ENCODE measurements around the gene SSB. TPM values are rescaled to one million over a fixed set of nuclear protein-coding genes. Genes with fewer than 3 reads are reported as not detected.
"Not testable (repeated sequence)": the region's sequence is repeated elsewhere in the genome, so short reads cannot be mapped to it uniquely, and the experiment has no call there.

The SSB gene
- total and polyA plus RNA-seq, 3 donors from 2014 or later = 18.0 to 67.2 (median 56.5) TPM

- intact Hi-C loops (cut with DNase I; ENCODE audit: low total_unique reads) = no loop called here
- Histone ChIP-seq H3K27me3 (no peaks in the 10 kb centered on the region), H3K36me3 (ENCODE audit: low read depth, missing control alignments) (no peaks in the 10 kb centered on the region), H3K27ac (peak overlapping the region in 1 of 2 donors; percentile 16), H3K4me3 (no peak overlapping the region), H3K4me1 (no peaks in the 10 kb centered on the region), H3K9me3 (no peaks in the 10 kb centered on the region)
- no peak for DNase-seq
- no peak for TF ChIP-seq POLR2A (IDR thresholded peaks at IDR 0.05)
- TF ChIP-seq CTCF (IDR thresholded peaks at IDR 0.05) = no peak
- WGBS, 2 donors = 39 to 44% methylated on average over 4 of the region's 4 CpGs
Observed at GRCh38 chr2:169808221-169808620, 9.6 kb downstream of the SSB start.

DNA sequence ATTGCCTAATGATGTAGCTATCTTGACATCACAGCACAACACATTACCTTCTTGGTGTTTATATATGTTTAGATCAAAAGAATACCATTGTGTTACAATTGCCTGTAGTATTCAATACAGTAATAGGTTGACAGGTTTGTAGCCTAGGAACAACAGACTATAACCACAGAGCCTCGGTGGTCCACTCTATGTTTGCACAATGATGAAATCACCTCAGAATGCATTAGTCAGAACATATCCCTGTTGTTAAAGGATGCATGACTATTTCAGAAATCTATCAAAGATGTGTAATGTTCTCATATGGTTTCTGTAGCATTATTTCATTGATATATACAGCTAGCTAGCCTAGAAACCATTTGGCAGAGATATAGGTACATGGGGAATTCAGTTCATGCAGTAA lies 17.2 kb downstream of the SSB start:
- Histone ChIP-seq H3K36me3 (ENCODE audit: low read depth, missing control alignments) (no peaks in the 10 kb centered on the region), H3K27ac (no peak overlapping the region), H3K4me1 (no peaks in the 10 kb centered on the region), H3K9me3 (no peaks in the 10 kb centered on the region), H3K4me3 (no peak overlapping the region), H3K27me3 (no peaks in the 10 kb centered on the region)
- TF ChIP-seq POLR2A (IDR thresholded peaks at IDR 0.05) = no peak
- no peak for TF ChIP-seq CTCF (IDR thresholded peaks at IDR 0.05)
- DNase-seq = no peak
- 75 to 78% methylated on average over 1 of the region's 1 CpG for WGBS, 2 donors
- intact Hi-C loops (cut with DNase I; ENCODE audit: low total_unique reads) = no loop called here

DNA sequence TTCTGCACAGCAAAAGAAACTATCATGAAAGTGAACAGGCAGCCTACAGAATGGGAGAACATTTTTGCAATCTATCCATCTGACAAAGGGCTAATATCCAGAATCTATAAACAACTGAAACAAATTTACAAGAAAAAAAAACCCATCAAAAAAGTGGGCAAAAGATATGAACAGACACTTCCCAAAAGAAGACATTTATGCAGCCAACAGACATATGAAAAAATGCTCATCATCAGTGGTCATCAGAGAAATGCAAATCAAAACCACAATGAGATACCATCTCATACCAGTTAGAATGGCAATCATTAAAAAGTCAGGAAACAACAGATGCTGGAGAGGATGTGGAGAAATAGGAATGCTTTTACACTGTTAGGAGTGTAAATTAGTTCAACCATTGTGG lies 18.3 kb downstream of the SSB start:
- H3K4me3 ChIP-seq; DNase-seq; H3K27me3 ChIP-seq; H3K27ac ChIP-seq; intact Hi-C loops (cut with DNase I; ENCODE audit: low total_unique reads); H3K9me3 ChIP-seq; H3K4me1 ChIP-seq; H3K36me3 ChIP-seq (ENCODE audit: low read depth, missing control alignments): not testable (repeated sequence)

DNA sequence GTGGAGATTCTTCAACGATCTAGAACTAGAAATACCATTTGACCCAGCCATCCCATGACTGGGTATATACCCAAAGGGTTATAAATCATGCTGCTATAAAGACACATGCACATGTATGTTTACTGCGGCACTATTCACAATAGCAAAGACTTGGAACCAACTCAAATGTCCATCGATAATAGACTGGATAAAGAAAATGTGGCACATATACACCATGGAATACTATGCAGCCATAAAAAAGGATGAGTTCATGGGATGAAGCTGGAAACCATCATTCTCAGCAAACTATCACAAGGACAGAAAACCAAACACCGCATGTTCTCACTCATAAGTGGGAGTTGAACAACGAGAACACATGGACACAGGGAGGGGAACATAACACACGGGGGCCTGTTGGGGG lies 18.7 kb downstream of the SSB start:
- DNase-seq; H3K9me3 ChIP-seq; intact Hi-C loops (cut with DNase I; ENCODE audit: low total_unique reads); H3K27me3 ChIP-seq; H3K4me3 ChIP-seq; H3K4me1 ChIP-seq; H3K36me3 ChIP-seq (ENCODE audit: low read depth, missing control alignments); H3K27ac ChIP-seq: not testable (repeated sequence)
- 92 to 96% methylated on average over 6 of the region's 6 CpGs for WGBS, 2 donors

DNA sequence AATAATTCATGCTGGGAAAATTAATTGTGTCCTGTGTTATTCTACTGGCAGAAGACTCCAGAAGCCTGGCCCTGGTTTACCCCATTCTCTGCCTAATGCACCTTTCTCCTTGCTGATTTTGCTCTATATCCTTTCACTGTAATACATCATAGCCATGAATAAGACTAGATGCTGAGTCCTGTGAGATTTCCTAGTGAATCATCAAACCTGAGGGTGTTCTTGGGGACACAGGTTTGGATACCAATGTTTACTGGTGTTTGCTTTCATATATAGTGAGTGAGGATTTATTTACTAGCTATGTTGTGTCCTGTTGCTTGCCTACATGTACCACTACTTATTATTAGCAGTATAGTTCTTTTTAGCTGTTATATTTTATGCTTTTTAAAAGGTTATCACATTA lies 19.6 kb downstream of the SSB start:
- H3K4me1 ChIP-seq = no peaks in the 10 kb centered on the region
- TF ChIP-seq CTCF (IDR thresholded peaks at IDR 0.05) = no peak
- no peak for TF ChIP-seq POLR2A (IDR thresholded peaks at IDR 0.05)
- no peaks in the 10 kb centered on the region for H3K36me3 ChIP-seq (ENCODE audit: low read depth, missing control alignments)
- intact Hi-C loops (cut with DNase I; ENCODE audit: low total_unique reads) = no loop called here
- no peak for DNase-seq
- H3K27ac ChIP-seq = no peak overlapping the region
- no peaks in the 10 kb centered on the region for H3K27me3 ChIP-seq
- H3K9me3 ChIP-seq = no peaks in the 10 kb centered on the region
- no peak overlapping the region for H3K4me3 ChIP-seq

DNA sequence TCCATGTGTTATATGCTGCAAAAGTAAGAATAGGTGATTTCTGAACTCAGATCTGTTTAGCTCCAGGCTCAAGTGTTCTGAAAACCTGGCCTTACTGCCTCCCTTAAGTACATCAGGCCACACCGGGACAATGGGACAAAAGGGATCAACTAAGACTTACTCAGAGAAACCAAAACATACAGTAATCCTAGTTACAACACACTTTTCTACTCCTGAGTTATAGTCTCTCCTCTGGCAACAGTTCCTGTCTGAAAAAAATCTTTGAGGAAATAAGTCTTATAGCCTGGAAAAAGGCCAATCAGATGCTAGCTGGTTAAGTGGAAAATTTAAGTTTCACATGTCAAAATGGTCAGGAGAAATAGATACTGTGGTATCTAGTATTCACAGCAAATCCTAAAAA lies 20.4 kb downstream of the SSB start:
- Histone ChIP-seq H3K4me3 (no peak overlapping the region), H3K27me3 (no peaks in the 10 kb centered on the region), H3K4me1 (peaks cover 8% of the 10 kb centered on the region), H3K36me3 (ENCODE audit: low read depth, missing control alignments) (no peaks in the 10 kb centered on the region), H3K27ac (no peak overlapping the region), H3K9me3 (no peaks in the 10 kb centered on the region)
- no peak for DNase-seq
- intact Hi-C loops (cut with DNase I; ENCODE audit: low total_unique reads) = no loop called here
- WGBS, 2 donors = 80 to 100% methylated on average over 1 of the region's 1 CpG
- TF ChIP-seq CTCF (IDR thresholded peaks at IDR 0.05) = no peak
- TF ChIP-seq POLR2A (IDR thresholded peaks at IDR 0.05) = no peak

GRCh38 chr2:169820101-169820500 lies 21.4 kb downstream of the SSB start:
- H3K36me3 ChIP-seq (ENCODE audit: low read depth, missing control alignments); H3K27me3 ChIP-seq; H3K4me3 ChIP-seq; H3K27ac ChIP-seq; H3K9me3 ChIP-seq; DNase-seq: not testable (repeated sequence)
- WGBS, 2 donors = 83 to 93% methylated on average over 7 of the region's 7 CpGs
- peaks cover 11% of the 10 kb centered on the region for H3K4me1 ChIP-seq
- intact Hi-C loops (cut with DNase I; ENCODE audit: low total_unique reads) = loop anchor here (10.0 kb wide), 1 partner anchor 105 kb away; no protein-coding TSS in a partner anchor

Measured in testis (tissue), 3 donors.